Measurements from ENCODE around the gene SHROOM3. TPM values are rescaled to one million over a fixed set of nuclear protein-coding genes. Genes with fewer than 3 reads are reported as not detected.
"Not testable (repeated sequence)": the region's sequence is repeated elsewhere in the genome, so short reads cannot be mapped to it uniquely, and the experiment has no call there.

Gene SHROOM3
- polyA plus RNA-seq (ENCODE audit: insufficient read length in 12 of 12) = 10 to 100 TPM in 11 of 12 donors, not detected in 1; 16.1 to 44.9 (median 21.8) TPM
- long read RNA-seq, donor 1, transcript SHROOM3-206 (4 exons, 554 nt) = major isoform, 16 of 69 reads
- long read RNA-seq, donor 1, transcript SHROOM3-209 (4 exons, 3,766 nt) = minor isoform, 7 of 69 reads
- long read RNA-seq, donor 1, partial matches to known transcripts = 46 of 69 reads
- long read RNA-seq, donor 1, other reads (novel, unspliced or antisense) = 0 of 69 reads
- long read RNA-seq, donor 2, transcript SHROOM3-206 (4 exons, 554 nt) = major isoform, 6 of 38 reads
- long read RNA-seq, donor 2, partial matches to known transcripts = 31 of 38 reads
- long read RNA-seq, donor 2, other reads (novel, unspliced or antisense) = 0 of 38 reads
- long read RNA-seq, donor 3, partial matches to known transcripts = 8 of 11 reads
- long read RNA-seq, donor 3, other reads (novel, unspliced or antisense) = 0 of 11 reads
- long read RNA-seq, donor 4, partial matches to known transcripts = 0 of 1 reads
- long read RNA-seq, donor 4, other reads (novel, unspliced or antisense) = 0 of 1 reads
- long read RNA-seq, donor 5, partial matches to known transcripts = 13 of 16 reads
- long read RNA-seq, donor 5, other reads (novel, unspliced or antisense) = 0 of 16 reads
- long read RNA-seq, donor 6, partial matches to known transcripts = 17 of 20 reads
- long read RNA-seq, donor 6, other reads (novel, unspliced or antisense) = 0 of 20 reads
- long read RNA-seq, donor 7, partial matches to known transcripts = 0 of 3 reads
- long read RNA-seq, donor 7, other reads (novel, unspliced or antisense) = 0 of 3 reads
- long read RNA-seq, donor 8, transcript SHROOM3-206 (4 exons, 554 nt) = major isoform, 6 of 16 reads
- long read RNA-seq, donor 8, partial matches to known transcripts = 6 of 16 reads
- long read RNA-seq, donor 8, other reads (novel, unspliced or antisense) = 0 of 16 reads
- long read RNA-seq, donor 9, partial matches to known transcripts = 0 of 4 reads
- long read RNA-seq, donor 9, other reads (novel, unspliced or antisense) = 0 of 4 reads
- long read RNA-seq, donor 10, partial matches to known transcripts = 0 of 4 reads
- long read RNA-seq, donor 10, other reads (novel, unspliced or antisense) = 0 of 4 reads
- long read RNA-seq, donor 11, transcript SHROOM3-206 (4 exons, 554 nt) = major isoform, 5 of 14 reads
- long read RNA-seq, donor 11, partial matches to known transcripts = 7 of 14 reads
- long read RNA-seq, donor 11, other reads (novel, unspliced or antisense) = 0 of 14 reads

- no peak for DNase-seq
Measured at GRCh38 chr4:76434901-76435527, at the start of gene SHROOM3. SHROOM3 (plus strand) TSS chr4:76435229; CDS start chr4:76436053, 824 bp downstream.

DNA sequence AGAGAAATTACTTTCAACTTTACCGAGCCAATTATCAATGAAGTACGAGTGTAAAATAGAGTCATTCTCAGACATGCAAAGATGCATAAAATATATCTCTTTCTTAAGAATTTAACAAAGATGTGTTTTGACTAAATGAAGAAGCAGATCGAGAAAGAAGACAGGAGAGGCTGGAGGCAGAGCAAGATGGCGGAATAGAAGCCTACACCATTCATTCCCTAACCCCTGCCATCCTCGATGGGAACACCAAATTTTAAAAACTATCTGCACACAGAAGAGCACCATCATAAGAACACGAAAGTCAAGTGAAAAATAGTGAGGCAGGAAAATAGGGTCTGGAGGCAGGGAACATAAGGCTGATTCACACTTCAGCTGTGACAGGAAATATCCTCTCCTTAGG lies 49.1 kb upstream of the SHROOM3 start:
- no peak for DNase-seq

- no peak for DNase-seq
Measured at GRCh38 chr4:76386566-76387305, 48.3 kb upstream of the SHROOM3 start.

- no peak for DNase-seq
Measured at GRCh38 chr4:76388160-76388908, 46.7 kb upstream of the SHROOM3 start.

GRCh38 chr4:76401654-76402053 lies 33.4 kb upstream of the SHROOM3 start:
- no peak for DNase-seq

DNA sequence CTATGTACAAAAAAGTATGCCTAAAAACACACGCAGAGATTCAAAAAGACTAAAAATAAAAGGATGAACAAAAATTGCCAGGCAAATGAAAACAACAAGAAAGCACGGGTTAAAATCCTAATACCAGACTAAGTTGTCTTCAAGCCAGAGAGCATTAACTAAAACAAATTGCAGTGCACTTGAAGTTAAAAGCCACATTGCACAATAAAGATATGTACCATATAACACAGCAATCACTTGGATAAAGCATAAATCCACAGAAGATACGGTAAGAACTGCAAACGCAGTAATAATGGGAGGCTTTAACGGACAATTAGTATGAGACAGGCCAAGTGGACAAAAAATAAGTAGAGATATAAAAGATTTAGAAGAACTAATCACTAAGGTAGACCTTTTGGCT lies 28.9 kb upstream of the SHROOM3 start:
- no peak for DNase-seq

- DNase-seq = no peak
Measured at GRCh38 chr4:76407440-76408119, 27.4 kb upstream of the SHROOM3 start.

- DNase-seq = no peak
Measured at GRCh38 chr4:76410636-76411035, 24.4 kb upstream of the SHROOM3 start.

DNA sequence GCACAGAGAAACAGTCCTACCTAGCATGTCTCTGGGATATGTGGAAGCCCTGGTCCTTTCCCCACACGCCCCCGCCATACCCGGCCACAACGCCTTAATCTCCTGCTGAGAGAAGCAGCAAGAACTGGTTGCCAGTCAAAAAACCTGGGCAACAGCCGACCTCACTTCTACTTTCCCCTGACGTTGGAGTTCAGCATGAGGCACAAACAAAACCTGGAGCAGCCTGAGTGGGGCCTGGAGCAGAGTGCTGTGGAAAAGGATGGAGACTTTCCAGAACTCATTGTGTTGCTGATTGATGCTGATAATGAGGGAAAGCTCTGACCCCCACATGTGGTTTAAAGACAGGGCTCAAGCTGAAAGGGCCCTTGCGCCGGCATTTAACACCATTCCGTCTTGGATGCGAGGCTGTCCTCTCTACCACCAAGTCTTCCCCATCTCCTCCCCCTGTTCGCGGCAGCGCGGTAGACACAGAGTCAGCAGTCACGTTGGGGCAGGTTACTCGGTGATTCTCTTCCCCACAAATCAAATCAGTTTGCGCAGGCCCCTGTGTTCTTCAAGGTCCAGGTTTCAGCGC lies 14.8 kb upstream of the SHROOM3 start:
- no peak for DNase-seq

DNA sequence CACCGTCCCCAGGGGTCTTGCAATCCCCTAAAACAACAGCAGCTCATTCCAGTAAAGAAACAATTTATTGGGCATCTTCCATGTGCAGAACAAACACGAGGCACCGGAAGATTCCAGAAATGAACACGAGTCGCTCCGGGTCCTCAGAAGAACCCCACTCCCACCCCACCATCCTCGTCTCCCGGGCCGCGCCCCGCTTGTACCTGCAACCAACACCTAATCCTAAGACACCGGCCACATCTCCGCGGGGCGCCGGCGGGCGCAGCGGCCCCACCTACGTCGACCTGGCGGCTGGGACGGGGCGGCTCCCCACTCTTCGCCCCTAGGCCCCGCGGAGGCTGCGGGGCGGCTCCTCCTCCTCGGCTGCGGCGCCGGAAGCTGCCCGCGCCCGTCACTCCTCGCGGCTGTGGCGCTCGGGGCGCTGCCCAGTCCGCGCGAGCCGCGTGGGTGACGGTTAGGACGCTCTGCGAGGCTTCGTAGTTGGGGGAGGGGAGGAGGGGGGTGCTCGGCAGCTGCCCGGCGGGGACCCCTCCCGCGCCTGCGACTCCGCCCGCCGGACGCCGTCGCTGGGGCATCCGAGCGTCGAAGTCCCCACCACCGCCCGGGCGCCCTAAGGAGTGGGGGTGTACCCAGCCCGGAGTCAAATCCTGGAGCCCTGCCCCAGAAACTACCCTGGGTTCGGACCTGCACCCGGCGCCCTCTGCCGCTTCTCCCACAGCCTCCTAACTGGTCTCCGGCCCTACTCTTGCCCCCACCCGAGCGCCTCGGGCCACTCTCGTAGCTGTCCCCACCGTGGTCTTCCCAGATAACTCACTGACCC lies 14.1 kb upstream of the SHROOM3 start, which contains the start of gene CCDC158:
Gene CCDC158 (minus strand): TSS at position 380 of the 820 bp plus-strand sequence. CDS start 17,934 bp downstream, outside the sequence.
- no peak for DNase-seq

GRCh38 chr4:76423159-76423558 lies 11.9 kb upstream of the SHROOM3 start:
- DNase-seq = not testable (repeated sequence)

- DNase-seq = no peak
Measured at GRCh38 chr4:76426272-76426671, 8.8 kb upstream of the SHROOM3 start.

DNA sequence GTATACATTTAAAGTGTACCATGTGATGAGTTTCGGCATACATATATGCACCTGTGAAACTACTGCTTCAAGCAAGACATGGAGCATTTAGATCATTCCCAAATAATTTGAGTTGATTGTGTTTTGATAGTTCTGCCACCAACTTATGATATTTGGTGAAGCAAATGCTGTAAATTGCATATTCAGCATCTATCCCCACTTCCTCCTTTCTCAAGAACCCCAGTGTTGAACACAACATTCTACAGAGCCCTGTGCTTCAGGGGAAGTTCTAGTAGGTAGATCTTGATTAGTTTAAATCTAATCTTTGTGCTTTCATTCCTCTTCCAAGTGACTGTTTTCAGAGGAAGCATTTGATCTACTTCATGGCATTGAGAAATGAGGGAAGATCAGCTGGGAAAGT lies 5.4 kb upstream of the SHROOM3 start:
- no peak for DNase-seq

- peak; percentile 55 for DNase-seq
Measured at GRCh38 chr4:76430519-76431388, 4.3 kb upstream of the SHROOM3 start.

GRCh38 chr4:76435528-76436319 lies 695 bp downstream of the SHROOM3 start:
- DNase-seq = no peak

- no peak for DNase-seq
Measured at GRCh38 chr4:76439491-76439890, 4.5 kb downstream of the SHROOM3 start.
